Right lobe of liver (tissue), 4 donors: Measurements from ENCODE around the gene B4GALNT3.

Experiments
- CTCF ChIP-seq, 4 donors: fragments of 200-600 bp in 3 of 4; fragments of 450-650 bp in 1 of 4; IDR thresholded peaks; one replicate each; pipeline versions ENCODE4 v1.5.1 to v1.8.0; 2016 to 2022; ENCODE audit warnings: antibody characterized with exemption in 4 of 4, mild to moderate bottlenecking in 2 of 4
- POLR2A ChIP-seq: fragments of 450-650 bp; IDR thresholded peaks from one replicate; pipeline ENCODE4 v1.6.1; 2017; ENCODE audit warnings: antibody characterized with exemption, mild to moderate bottlenecking
- donor health status: DM: no; HTN: no; CAD: no.
- donor health status: DM: no; HTN: no; CAD: no.
- donor health status: DM: no; HTN: yes; CAD: no.

GRCh38 chr12:509500-509899 is 49.8 kb downstream of the B4GALNT3 start:
- TF ChIP-seq CTCF (IDR thresholded peaks at IDR 0.05) (no peak), POLR2A (no peak)
